ENCODE measurements around the gene FRA10AC1.

The FRA10AC1 gene, protein sequence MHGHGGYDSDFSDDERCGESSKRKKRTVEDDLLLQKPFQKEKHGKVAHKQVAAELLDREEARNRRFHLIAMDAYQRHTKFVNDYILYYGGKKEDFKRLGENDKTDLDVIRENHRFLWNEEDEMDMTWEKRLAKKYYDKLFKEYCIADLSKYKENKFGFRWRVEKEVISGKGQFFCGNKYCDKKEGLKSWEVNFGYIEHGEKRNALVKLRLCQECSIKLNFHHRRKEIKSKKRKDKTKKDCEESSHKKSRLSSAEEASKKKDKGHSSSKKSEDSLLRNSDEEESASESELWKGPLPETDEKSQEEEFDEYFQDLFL

DNA sequence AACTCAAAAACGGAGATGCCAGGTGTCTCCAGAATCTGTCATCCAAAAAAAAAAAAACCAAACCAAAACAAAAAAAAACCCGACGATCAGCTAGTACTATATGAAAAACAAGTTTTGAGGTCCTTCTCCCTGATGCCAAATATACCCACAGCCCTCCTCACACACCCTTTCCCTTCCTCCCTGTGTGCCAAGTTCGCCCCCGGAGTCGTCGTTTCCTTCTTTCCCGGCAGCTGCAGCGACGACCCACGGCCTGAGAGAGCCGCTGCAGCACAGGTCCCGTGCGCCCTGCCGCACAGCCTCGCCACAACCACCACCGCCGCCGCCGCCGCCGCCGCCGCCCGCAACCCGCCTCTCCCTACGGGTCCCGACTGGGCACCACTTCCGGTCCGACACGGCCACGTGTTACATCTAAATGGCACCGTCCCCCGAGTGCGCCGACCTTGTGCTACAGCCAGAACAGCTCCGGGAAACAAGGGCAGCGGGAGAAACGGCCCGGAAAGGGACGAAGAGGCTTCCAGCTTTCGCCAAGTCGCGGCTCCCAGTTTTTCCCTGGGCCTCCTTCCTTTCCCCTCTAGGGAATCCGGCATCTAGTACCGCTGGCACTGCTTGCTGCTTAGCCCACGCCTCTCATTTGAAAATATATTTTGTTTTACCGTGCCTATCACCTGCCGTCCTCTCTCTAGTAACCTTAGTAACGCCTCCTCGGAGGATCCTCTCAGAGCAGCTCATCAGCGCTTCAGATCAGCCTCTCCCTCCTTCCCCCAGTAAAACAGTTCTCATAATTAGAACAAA is at the start of gene FRA10AC1:
Gene FRA10AC1 (minus strand): TSS at position 383 of the 792 bp plus-strand sequence. CDS start 2,486 bp downstream, outside the sequence.
- TF ChIP-seq POLR2A (IDR thresholded peaks at IDR 0.05; ENCODE audit: low read depth, low read length) = peak; percentile 38; the same call in 1 of the 2 replicates
- DNase-seq (ENCODE audit: insufficient read length, low spot score) (peak; percentile 69), FAIRE-seq (peak; percentile 58)

DNA sequence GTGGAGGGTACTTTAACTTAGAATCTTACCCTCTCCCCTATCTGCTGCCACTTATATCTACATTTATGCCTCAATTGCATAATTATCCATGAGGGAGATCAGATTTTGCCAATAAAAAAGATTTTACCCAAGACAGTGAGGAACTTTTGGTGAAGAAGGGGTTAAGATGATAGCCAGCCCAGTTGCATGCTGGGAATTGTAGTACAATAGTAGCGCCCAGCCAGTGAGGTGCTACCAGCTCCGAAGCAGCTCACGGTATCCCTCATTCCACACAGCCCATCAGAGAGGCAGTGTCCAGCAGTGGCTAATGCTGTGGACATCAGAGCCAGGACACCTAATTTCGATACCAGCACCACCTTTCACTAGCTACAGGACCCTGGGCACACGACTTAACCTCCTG is 49.4 kb upstream of the FRA10AC1 start:
- no peak for TF ChIP-seq POLR2A (IDR thresholded peaks at IDR 0.05; ENCODE audit: low read depth, low read length)
- DNase-seq (ENCODE audit: insufficient read length, low spot score) (peak; percentile 50), FAIRE-seq (peak; percentile 52)

DNA sequence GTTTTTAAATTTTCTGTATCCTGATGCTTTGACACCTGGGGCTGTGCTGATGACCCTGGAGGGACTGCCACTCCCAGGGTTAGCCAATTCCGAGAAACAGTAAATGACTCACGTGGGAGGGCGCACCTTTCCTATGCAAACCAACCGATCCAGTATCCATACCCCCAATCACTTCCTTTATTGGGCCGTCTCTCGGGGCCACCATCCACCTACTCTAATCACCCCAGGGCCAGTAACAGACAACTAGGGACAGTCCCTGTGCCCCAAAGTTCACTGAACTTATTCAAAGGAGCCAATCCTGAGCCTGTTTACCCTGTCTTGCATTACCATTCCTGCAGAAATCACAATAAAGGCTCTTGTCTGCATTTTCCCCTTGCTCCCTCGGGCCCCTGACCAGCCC is 48.7 kb upstream of the FRA10AC1 start:
- TF ChIP-seq POLR2A (IDR thresholded peaks at IDR 0.05; ENCODE audit: low read depth, low read length) = no peak
- FAIRE-seq (no peak), DNase-seq (ENCODE audit: insufficient read length, low spot score) (no peak)

DNA sequence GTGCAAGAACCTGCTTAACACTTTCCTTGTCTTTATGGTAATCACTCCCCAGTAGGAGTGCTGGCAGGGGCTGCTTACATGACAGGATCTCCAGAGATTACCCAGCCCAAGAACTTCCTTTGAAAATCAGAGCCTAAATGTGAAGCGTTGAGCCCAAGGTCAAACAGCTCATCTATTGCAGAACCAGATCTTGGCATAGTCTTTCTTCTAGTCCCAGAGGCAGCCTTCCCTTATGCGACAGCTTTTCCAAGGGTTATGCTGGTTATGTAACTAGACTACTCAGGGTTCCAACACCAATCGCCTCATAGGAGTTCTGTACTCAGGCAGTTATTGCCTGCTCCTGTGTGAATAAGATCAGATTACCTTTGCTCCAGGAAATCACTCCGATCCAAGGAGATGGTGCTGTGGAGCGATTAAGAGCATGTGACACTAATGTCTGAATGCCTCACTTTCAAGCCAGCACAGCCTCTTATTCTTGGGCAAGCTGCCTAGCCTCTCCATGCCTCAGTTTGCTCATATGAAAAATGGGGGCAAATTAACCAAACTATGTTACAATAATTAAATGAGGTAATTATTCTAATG is 46.9 kb upstream of the FRA10AC1 start:
- FAIRE-seq = no peak
- TF ChIP-seq POLR2A (IDR thresholded peaks at IDR 0.05; ENCODE audit: low read depth, low read length) = no peak
- no peak for DNase-seq (ENCODE audit: insufficient read length, low spot score)

DNA sequence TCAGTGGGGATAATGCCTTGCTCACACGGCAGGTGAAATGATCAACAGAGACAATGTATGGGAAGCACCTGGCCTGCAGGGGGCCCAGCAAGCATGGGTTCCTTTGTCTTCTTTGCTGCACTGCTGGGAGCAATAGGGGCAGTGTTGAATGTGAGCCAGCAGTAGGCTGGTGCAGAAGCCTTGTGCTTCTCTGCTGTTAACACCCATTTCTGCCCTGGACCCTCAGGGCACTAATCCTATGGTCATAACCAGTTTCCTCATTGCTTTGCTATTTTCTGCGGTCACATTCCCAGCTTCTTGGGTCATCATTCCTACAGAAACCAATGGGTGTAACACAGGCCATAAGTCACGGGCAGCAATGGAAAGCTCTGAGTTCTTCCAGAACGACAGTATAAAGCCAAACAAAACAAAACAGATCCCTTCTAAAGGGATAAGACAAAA is 44.5 kb upstream of the FRA10AC1 start:
- peak; percentile 99 for FAIRE-seq
- peak; percentile 76 for DNase-seq (ENCODE audit: insufficient read length, low spot score)

DNA sequence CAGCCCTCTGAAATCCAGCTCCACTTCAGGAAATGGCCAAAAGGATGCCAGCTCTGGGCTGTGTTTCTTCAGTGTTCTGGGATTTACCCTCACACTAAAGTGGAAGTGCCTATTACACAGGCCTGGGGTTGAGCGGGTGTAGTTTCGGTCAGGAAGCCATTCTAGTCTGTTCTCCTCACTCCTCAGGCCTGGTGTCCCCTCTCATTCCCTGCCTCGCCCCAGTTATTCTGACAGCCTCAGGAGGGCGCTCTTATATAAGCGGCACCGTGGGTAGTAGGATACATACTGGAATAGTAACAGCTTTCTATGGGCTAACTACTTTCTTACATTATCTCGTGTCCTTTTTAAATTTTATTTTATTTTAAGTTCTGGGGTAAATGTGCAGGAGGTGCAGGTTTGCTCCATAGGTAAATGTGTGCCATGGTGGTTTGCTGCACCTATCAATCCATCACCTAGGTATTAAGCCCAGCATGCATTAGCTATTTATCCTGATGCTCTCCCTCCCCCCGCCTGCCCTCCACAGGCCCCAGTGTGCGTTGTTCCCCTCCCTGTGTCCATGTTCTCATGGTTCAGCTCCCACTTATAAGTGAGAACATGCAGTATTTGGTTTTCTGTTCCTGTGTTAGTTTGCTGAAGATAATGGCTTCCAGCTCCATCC is 43.1 kb upstream of the FRA10AC1 start:
- no peak for TF ChIP-seq POLR2A (IDR thresholded peaks at IDR 0.05; ENCODE audit: low read depth, low read length)
- FAIRE-seq = no peak
- DNase-seq (ENCODE audit: insufficient read length, low spot score) = peak; percentile 53

More for the DNA sequence above, 44.5 kb upstream of the FRA10AC1 start:
- TF ChIP-seq POLR2A (IDR thresholded peaks at IDR 0.05; ENCODE audit: low read depth, low read length) = no peak

DNA sequence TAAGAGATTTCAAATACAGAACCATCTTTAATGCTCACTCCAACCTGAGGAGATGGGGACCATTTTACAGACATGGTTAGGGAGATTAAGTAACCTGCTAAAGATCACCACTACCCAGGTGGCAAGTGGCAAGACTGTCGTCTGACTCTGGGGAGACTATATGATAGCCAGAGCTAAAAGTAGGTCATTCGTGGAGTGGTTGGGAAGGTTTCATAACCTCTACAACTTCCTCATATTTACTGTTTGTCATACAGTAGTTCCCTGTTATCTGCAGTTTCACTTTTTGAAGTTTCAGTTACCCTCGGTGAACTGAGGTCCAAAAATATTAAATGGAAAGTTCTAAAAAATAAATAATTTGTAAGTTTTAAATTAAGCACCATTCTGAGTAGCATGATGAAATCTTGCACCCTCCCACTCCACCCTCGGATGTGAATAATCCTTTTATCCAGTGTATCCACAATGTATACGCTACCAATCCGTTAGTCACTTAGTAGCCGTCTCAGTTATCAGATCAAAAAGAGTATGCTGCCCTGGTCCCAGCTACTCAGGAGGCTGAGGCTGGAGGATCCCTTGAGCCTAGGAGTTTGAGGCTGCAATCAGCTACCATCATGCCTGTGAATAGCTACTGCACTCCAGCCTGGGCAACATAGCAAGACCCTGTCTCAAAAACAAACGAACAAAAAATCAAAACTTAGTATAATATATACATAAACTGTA is 40.4 kb upstream of the FRA10AC1 start:
- DNase-seq (ENCODE audit: insufficient read length, low spot score) (no peak), FAIRE-seq (peak; percentile 43)
- no peak for TF ChIP-seq POLR2A (IDR thresholded peaks at IDR 0.05; ENCODE audit: low read depth, low read length)

DNA sequence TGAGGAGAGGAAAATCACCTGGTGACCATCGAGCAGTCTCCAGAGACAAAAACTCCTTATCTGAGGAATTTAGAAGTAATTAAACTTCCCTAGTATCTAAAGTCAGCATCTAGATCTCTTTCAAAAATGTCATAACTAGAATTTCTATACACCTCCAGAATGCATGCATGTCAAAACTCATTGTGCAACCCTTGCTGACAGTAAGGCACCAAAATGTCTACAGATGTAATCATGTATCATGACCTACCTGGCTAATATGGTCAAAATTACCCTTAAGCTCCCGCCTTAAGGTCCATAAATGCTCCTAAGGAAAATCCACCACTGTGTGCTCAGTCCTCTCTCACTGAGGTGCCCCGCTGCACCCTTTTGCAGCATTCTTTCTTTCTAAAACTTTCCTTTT is 39.0 kb upstream of the FRA10AC1 start:
- FAIRE-seq (no peak), DNase-seq (ENCODE audit: insufficient read length, low spot score) (no peak)
- TF ChIP-seq POLR2A (IDR thresholded peaks at IDR 0.05; ENCODE audit: low read depth, low read length) = no peak

DNA sequence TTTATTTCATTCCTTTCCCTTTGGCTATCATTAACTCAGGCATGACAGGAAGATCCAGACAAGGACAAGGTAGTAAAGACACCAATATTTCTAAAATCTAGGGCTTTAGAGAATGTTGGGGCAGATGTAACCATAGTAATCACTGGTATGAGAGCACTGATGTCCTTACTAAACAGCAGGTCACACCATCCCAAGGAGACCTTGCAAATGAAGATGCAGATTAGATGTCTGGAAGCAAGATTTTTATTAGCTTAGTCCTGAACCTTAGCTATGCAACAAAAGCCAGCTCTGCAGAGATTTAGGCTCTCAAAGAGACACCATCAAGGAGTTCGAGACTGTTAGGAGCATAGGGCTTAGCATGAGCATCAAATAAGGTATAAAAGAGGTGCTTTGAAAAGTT is 23.6 kb upstream of the FRA10AC1 start:
- TF ChIP-seq POLR2A (IDR thresholded peaks at IDR 0.05; ENCODE audit: low read depth, low read length) = no peak
- DNase-seq (ENCODE audit: insufficient read length, low spot score) (no peak), FAIRE-seq (no peak)

DNA sequence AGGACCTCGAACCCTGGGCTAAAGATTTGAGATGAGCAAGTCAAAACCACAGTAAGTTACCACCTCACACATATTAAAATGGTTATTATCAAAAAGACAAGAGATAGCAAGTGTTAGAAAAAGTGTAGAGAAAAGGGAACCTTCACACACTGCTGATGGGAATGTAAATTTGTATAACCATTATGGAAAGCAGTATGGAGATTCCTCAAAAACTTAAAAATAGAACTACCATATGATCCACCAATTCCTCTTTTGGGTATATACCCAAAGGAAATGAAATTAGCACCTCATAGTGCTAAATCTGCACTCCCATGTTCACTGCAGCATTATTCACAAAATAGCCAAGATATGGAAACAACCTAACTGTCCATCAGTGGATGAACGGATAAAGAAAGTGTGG is 20.8 kb upstream of the FRA10AC1 start:
- FAIRE-seq (no peak), DNase-seq (ENCODE audit: insufficient read length, low spot score) (no peak)
- no peak for TF ChIP-seq POLR2A (IDR thresholded peaks at IDR 0.05; ENCODE audit: low read depth, low read length)

DNA sequence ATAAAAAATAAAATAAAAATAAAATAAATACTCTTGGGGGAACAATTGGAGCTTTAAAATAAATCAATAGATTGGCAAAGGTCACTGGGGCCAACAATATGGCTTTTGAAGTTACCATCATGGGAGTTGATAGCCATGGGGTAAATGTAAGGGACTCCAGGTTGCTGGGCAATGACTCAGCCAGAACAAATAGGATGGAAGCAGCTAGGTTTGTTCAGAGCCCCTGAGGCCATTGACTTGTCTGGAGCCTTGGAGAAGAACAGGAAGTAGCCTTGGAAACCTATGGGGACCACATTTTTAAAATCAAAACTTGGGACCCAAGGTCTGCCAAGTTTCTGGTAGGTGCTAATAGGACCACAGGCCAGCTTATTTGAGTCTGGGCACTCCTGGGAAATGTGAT is 20.2 kb upstream of the FRA10AC1 start:
- FAIRE-seq = no peak

DNA sequence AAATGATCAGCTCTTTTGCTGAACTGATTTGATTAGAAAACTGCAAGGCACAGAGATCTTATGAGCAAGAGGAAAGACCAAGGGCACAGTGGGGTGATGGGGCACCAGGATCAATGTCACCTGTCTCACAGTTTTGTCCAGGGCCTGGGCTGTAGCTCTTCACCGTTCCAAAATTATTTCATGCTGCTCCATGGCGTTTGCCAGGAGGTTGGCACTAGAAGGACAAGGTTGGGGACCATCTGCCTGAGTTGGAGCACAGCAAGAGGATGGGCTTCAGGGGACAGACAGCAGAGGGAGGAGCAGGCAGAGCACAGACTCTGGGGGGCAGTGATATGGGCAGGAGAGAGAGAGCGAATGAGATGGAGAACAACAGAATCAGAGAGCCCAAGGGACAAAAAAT is 17.5 kb upstream of the FRA10AC1 start:
- no peak for TF ChIP-seq POLR2A (IDR thresholded peaks at IDR 0.05; ENCODE audit: low read depth, low read length)
- DNase-seq (ENCODE audit: insufficient read length, low spot score) (no peak), FAIRE-seq (no peak)

More for the DNA sequence above, 20.2 kb upstream of the FRA10AC1 start:
- DNase-seq (ENCODE audit: insufficient read length, low spot score) = no peak
- TF ChIP-seq POLR2A (IDR thresholded peaks at IDR 0.05; ENCODE audit: low read depth, low read length) = no peak

All from H54 (cell line).